ENCODE results near the gene ITPR1. TPM values are rescaled to one million over a fixed set of nuclear protein-coding genes. Genes with fewer than 3 reads are reported as not detected.

Gene ITPR1
- total RNA-seq, 2 donors from 2014 or later = 254 to 283 TPM

DNA sequence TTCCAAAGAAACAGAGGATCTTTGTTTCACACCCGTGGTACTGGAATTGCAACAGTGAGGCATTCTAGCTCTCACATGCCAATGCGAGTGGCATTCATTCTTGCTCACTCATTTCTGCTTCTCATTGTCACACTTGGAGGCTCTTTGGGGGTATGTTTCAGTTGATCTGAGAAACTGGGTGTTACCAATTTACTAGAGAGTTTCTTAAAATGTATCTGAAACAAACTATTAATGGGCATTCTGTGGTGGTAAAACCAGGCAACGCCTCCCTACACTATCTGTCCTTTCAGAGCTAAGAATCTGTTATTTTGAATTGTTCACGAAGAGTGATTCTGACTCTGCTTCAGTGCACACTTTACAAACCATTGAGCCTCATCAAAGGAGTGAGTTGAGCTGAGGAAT is 345.5 kb downstream of the ITPR1 start:
- no peak for ATAC-seq (ENCODE audit: insufficient number of reproducible peaks, low FRiP score, low read depth)
- TF ChIP-seq, protein P1, sequence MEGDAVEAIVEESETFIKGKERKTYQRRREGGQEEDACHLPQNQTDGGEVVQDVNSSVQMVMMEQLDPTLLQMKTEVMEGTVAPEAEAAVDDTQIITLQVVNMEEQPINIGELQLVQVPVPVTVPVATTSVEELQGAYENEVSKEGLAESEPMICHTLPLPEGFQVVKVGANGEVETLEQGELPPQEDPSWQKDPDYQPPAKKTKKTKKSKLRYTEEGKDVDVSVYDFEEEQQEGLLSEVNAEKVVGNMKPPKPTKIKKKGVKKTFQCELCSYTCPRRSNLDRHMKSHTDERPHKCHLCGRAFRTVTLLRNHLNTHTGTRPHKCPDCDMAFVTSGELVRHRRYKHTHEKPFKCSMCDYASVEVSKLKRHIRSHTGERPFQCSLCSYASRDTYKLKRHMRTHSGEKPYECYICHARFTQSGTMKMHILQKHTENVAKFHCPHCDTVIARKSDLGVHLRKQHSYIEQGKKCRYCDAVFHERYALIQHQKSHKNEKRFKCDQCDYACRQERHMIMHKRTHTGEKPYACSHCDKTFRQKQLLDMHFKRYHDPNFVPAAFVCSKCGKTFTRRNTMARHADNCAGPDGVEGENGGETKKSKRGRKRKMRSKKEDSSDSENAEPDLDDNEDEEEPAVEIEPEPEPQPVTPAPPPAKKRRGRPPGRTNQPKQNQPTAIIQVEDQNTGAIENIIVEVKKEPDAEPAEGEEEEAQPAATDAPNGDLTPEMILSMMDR (IDR thresholded peaks at IDR 0.05) = no peak
- DNase-seq (ENCODE audit: low spot score) = no peak
- H3K4me3 ChIP-seq = no peak overlapping the region
- no peaks in the 10 kb centered on the region for H3K27me3 ChIP-seq (replicated peaks; ENCODE audit: insufficient read depth)
- H3K27ac ChIP-seq = no peak overlapping the region
- peaks cover 4% of the 10 kb centered on the region for H3K36me3 ChIP-seq
- no peaks in the 10 kb centered on the region for H3K9me3 ChIP-seq
- no peaks in the 10 kb centered on the region for H3K4me1 ChIP-seq (ENCODE audit: control insufficient read depth in 1 of 2, low read depth in 2 of 2)

DNA sequence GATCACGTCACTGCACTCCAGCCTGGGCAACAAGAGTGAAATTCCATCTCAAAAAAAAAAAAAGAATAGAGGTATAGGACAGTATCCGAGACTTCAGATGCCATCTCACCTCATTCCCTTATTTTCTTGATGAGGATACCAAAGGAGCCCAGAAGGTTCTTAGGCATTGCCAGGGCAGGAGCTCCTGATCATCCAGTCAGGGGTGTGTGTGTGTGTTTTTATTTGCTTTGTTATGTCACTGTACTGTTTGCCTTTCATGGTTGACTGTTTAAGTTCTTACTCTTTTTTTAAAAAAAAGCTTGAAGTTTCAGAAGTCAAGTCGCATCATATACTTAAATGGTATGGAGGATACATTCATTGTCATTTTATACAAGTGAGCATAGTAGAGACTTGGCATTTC is 346.1 kb downstream of the ITPR1 start:
- TF ChIP-seq, protein P1 (IDR thresholded peaks at IDR 0.05) = no peak
- DNase-seq (ENCODE audit: low spot score) = no peak
- no peaks in the 10 kb centered on the region for H3K4me1 ChIP-seq (ENCODE audit: control insufficient read depth in 1 of 2, low read depth in 2 of 2)
- no peak overlapping the region for H3K4me3 ChIP-seq
- peaks cover 4% of the 10 kb centered on the region for H3K36me3 ChIP-seq
- H3K27ac ChIP-seq = no peak overlapping the region
- ATAC-seq (ENCODE audit: insufficient number of reproducible peaks, low FRiP score, low read depth) = no peak
- H3K27me3 ChIP-seq (replicated peaks; ENCODE audit: insufficient read depth) = no peaks in the 10 kb centered on the region
- H3K9me3 ChIP-seq = no peaks in the 10 kb centered on the region

DNA sequence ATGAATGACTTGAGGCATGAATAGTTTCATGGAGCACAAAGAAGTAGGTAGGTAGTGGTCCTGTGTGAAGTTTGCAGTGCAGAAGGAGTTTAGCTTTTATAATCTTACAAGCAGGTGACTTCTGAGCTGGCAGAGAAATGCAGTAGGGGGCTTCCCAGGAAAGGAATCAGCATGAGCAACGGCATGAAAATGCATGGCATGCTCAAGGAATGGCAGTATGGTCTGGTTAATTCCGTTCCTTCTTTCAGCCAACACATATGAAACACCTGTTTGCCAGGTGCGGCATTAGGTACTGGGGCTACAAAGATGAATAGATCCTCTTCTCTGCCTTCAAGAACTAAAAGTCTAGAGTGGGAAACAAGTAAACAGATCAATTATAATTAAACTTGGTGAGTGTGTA is 348.1 kb downstream of the ITPR1 start:
- Histone ChIP-seq H3K4me3 (no peak overlapping the region), H3K4me1 (ENCODE audit: control insufficient read depth in 1 of 2, low read depth in 2 of 2) (no peaks in the 10 kb centered on the region), H3K9me3 (no peaks in the 10 kb centered on the region), H3K27me3 (replicated peaks; ENCODE audit: insufficient read depth) (no peaks in the 10 kb centered on the region), H3K36me3 (peaks cover 4% of the 10 kb centered on the region), H3K27ac (no peak overlapping the region)
- ATAC-seq (ENCODE audit: insufficient number of reproducible peaks, low FRiP score, low read depth) (no peak), DNase-seq (ENCODE audit: low spot score) (no peak)
- TF ChIP-seq, protein P1 (IDR thresholded peaks at IDR 0.05) = no peak

DNA sequence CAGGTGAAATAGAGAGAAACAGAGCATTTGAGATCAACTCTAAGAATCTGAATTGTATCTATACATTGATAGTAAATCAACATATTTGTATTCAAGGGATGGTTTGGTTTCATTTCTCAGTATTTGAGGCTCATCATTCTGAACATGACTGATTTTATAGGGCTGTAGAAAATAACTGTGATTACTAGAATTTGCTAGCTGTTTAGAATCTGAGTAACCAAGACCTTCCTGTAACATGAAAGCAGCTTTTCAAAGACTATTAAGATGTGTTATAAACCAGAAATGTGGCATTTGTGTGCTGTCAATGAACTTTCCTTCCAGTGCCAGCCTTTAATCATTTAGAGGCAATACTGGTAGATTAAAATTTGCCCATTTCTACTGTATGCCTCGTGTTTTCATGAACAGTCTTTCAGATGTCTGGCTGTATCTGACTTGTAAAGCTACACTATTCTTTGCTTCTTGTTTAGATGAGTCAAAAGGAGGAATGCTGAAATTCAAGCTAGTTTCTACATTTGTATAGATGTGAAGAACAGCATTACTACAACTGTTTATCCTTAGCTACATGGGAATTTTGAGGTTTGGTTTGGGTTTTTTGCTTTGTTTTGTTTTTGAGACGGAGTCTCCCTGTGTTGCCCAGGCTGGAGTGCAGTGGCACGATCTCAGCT is 348.8 kb downstream of the ITPR1 start:
- H3K36me3 ChIP-seq = peaks cover 4% of the 10 kb centered on the region
- no peak overlapping the region for H3K27ac ChIP-seq
- no peaks in the 10 kb centered on the region for H3K27me3 ChIP-seq (replicated peaks; ENCODE audit: insufficient read depth)
- H3K4me3 ChIP-seq = no peak overlapping the region
- no peaks in the 10 kb centered on the region for H3K9me3 ChIP-seq
- no peak for DNase-seq (ENCODE audit: low spot score)
- ATAC-seq (ENCODE audit: insufficient number of reproducible peaks, low FRiP score, low read depth) = no peak
- no peaks in the 10 kb centered on the region for H3K4me1 ChIP-seq (ENCODE audit: control insufficient read depth in 1 of 2, low read depth in 2 of 2)
- TF ChIP-seq, protein P1 (IDR thresholded peaks at IDR 0.05) = no peak

DNA sequence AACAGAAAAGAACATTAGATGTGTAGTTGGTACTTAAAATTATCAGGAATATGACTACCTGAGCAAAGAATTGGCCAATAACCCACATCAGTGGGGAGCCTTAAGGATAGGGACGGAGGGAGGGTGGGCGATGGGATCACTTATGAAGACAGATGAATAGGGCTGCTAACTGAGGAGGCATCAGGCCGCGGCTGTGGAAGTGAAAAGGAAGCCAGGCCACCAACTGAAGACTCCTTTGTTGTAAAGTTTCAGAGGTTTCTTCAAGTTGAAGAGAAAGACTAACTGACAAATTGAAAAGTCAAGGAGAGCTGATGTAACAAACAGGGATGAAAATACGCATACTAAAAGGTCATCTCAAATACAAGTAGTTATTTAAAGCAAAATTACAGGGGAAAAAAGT is 350.5 kb downstream of the ITPR1 start:
- ATAC-seq (ENCODE audit: insufficient number of reproducible peaks, low FRiP score, low read depth) = no peak
- Histone ChIP-seq H3K9me3 (no peaks in the 10 kb centered on the region), H3K27ac (no peak overlapping the region), H3K36me3 (peaks cover 3% of the 10 kb centered on the region), H3K27me3 (replicated peaks; ENCODE audit: insufficient read depth) (no peaks in the 10 kb centered on the region), H3K4me1 (ENCODE audit: control insufficient read depth in 1 of 2, low read depth in 2 of 2) (peaks cover 0 to under 1% of the 10 kb centered on the region in 2 donors), H3K4me3 (no peak overlapping the region)
- DNase-seq (ENCODE audit: low spot score) = no peak
- TF ChIP-seq, protein P1 (IDR thresholded peaks at IDR 0.05) = no peak

Data from thoracic aorta (tissue), 2 donors.